Thoracic aorta (tissue), 2 donors: ENCODE measurements around the gene OASL. TPM values are rescaled to one million over a fixed set of nuclear protein-coding genes. Genes with fewer than 3 reads are reported as not detected.
"Not testable (repeated sequence)": the region's sequence is repeated elsewhere in the genome, so short reads cannot be mapped to it uniquely, and the experiment has no call there.

Source experiments
- ATAC-seq: fragments of 150-250 bp; one replicate; pipeline ENCODE4 v1.8.0; 2017; ENCODE audit warnings: low read depth; ENCODE audit not compliant: insufficient number of reproducible peaks, low FRiP score
- DNase-seq: peaks from one replicate; pipeline ENCODE4 v3.0.0-alpha.2; 2020; ENCODE audit warnings: low spot score
- H3K27ac ChIP-seq, 2 donors: fragments of 200-600 bp; sonication (generic); 1 replicate in 1 of 2; 2 replicates in 1 of 2; pipeline ENCODE4 v1.5.1; 2016; ENCODE audit warnings: mild to moderate bottlenecking in 2 of 2, moderate library complexity in 2 of 2
- H3K27me3 ChIP-seq: fragments of 200-600 bp; sonication (generic); replicated peaks from 2 replicates; pipeline ENCODE4 v1.6.0; 2016; ENCODE audit warnings: mild to moderate bottlenecking; ENCODE audit not compliant: insufficient read depth
- H3K36me3 ChIP-seq: fragments of 200-600 bp; sonication (generic); one replicate; pipeline ENCODE4 v1.5.1; 2016
- H3K4me1 ChIP-seq, 2 donors: fragments of 200-600 bp; sonication (generic); 1 replicate in 1 of 2; 2 replicates in 1 of 2; pipeline versions ENCODE4 v1.5.1 to v1.6.0; 2016; ENCODE audit warnings: low read depth in 2 of 2, mild to moderate bottlenecking in 1 of 2; ENCODE audit not compliant: control insufficient read depth in 1 of 2
- H3K4me3 ChIP-seq: fragments of 200-600 bp; sonication (generic); 2 replicates; pipeline ENCODE4 v1.5.1; 2016; ENCODE audit warnings: mild to moderate bottlenecking
- H3K9me3 ChIP-seq: fragments of 200-600 bp; sonication (generic); 2 replicates; pipeline ENCODE4 v1.5.1; 2016
- CTCF ChIP-seq: fragments of 200-600 bp; sonication (generic); IDR thresholded peaks from one replicate; pipeline ENCODE4 v1.5.1; 2019; ENCODE audit warnings: antibody characterized with exemption
- total RNA-seq, 2 donors: library from RNA; depleted of rRNA; stranded (reverse); fragments of >200 nt; gene quantifications; one replicate each; pipeline versions ENCODE4 v1.1.0 to v1.2.3, GENCODE V29; 2016

The OASL gene
- total RNA-seq, 2 donors from 2014 or later, result 1.1 to 3.1 TPM

- H3K4me3 ChIP-seq, result no peak overlapping the region
- TF ChIP-seq CTCF, result no peak
- no peaks in the 10 kb centered on the region for H3K4me1 ChIP-seq
- H3K27ac ChIP-seq, result no peak overlapping the region
- H3K27me3 ChIP-seq, result no peaks in the 10 kb centered on the region
- H3K36me3 ChIP-seq, result no peaks in the 10 kb centered on the region
- DNase-seq (no peak), ATAC-seq (no peak)
- H3K9me3 ChIP-seq, result peaks cover 3% of the 10 kb centered on the region
Observed at GRCh38 chr12:121072147-121072546, 33.1 kb upstream of the OASL start.

- Histone ChIP-seq H3K4me3 (no peak overlapping the region), H3K36me3 (no peaks in the 10 kb centered on the region), H3K4me1 (no peaks in the 10 kb centered on the region), H3K9me3 (peaks cover 3% of the 10 kb centered on the region), H3K27ac (no peak overlapping the region), H3K27me3 (no peaks in the 10 kb centered on the region)
- no peak for DNase-seq
- no peak for ATAC-seq
- TF ChIP-seq CTCF, result no peak
Observed at GRCh38 chr12:121069206-121069605, 30.2 kb upstream of the OASL start.

DNA sequence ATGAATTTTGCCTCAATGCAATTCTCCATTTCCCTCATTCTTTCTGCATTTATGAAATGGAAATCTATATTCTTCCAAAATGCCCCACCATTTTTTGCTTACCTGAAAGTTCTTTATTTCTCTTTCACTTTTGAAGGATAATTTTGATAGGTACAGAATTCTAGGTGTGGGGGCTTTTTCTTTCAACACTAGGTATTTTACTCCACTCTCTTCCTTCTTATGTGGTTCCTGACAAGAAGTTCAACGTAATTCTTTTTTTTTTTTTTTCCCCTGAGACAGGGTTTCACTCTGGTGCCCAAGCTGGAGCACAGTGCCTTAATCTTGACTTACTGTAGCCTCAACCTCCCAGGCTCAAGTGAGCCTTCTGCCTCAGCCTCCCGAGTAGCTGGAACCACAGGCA lies 26.3 kb upstream of the OASL start:
- no peak overlapping the region for H3K4me3 ChIP-seq
- H3K27ac ChIP-seq, result no peak overlapping the region
- H3K36me3 ChIP-seq, result no peaks in the 10 kb centered on the region
- no peaks in the 10 kb centered on the region for H3K9me3 ChIP-seq
- ATAC-seq (no peak), DNase-seq (no peak)
- H3K27me3 ChIP-seq, result no peaks in the 10 kb centered on the region
- TF ChIP-seq CTCF, result no peak
- H3K4me1 ChIP-seq, result peaks cover 0 to 2% of the 10 kb centered on the region in 2 donors

DNA sequence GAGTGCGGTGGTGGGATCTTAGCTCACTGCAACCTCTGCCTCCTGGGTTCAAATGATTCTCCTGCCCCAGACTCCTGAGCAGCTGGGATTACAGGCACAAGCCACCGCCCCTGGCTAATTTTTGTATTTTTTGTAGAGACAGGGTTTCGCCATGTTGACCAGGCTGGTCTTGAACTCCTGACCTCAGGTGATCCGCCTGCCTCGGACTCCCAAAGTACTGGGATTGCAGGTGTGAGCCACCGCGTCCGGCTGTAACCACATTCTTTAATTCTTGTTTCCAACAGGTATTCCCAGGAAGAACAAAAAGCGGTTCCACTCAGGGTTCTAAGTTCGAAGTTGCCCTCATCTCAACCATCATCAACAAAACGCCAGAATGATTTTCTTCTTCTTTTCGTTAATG lies 25.5 kb upstream of the OASL start:
- H3K9me3 ChIP-seq, H3K36me3 ChIP-seq, DNase-seq, H3K4me3 ChIP-seq, H3K27me3 ChIP-seq, H3K27ac ChIP-seq, ATAC-seq, H3K4me1 ChIP-seq: not testable (repeated sequence)

DNA sequence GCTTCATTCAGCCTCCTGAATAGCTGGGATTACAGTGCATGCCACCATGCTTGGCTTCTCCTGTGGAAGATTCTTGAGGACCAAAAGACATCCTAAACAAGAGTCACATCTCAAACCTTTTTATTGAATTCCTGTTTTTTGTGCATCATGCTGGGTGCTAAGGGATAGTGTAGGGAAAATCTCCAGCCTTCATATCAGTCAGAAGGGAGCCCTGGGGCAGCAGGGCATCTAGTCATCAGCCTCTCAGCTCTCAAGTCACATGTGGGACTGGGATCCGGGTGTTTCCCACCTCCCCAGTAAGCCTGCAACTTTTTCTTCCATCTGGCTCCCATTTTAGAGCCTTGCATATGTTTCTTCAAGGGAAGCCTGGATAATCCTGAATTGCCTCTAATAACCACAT lies 25.1 kb upstream of the OASL start:
- ATAC-seq (no peak), DNase-seq (no peak)
- H3K27me3 ChIP-seq, result no peaks in the 10 kb centered on the region
- H3K36me3 ChIP-seq, result no peaks in the 10 kb centered on the region
- no peaks in the 10 kb centered on the region for H3K9me3 ChIP-seq
- H3K4me1 ChIP-seq, result peaks cover 0 to 8% of the 10 kb centered on the region in 2 donors
- no peak overlapping the region for H3K27ac ChIP-seq
- TF ChIP-seq CTCF, result no peak
- H3K4me3 ChIP-seq, result no peak overlapping the region

DNA sequence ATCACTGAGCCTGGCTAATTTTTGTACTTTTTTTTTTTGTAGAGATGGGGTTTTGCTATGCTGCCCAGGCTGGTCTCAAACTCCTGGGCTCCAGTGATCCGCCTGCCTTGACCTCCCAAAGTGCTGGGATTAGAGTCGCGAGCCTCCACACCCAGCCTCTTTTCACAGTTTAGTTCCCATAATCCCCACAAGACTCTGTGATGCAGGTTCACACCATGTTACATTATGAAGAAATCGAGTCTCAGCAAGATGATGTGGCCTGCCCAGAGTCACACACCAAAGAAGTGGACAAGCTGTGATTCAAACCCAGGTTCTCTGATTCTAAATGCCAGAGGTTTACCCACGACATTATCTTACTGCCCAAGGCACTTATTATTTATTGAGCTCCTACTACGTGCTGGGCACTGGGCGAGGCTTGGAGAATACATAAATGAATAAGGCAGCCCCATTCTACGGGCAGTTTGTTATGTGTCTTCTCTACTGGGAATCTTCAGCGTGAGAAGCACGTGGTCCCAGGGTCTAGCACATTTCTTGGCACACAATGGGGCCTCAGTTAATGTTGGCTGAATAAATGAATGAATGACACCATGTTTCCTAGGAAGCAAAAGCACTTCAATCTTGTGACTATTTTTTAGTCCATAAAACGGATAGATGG lies 23.5 kb upstream of the OASL start:
- Histone ChIP-seq H3K4me1 (peaks cover 0 to 8% of the 10 kb centered on the region in 2 donors), H3K27me3 (no peaks in the 10 kb centered on the region), H3K36me3 (no peaks in the 10 kb centered on the region), H3K4me3 (no peak overlapping the region), H3K27ac (no peak overlapping the region), H3K9me3 (no peaks in the 10 kb centered on the region)
- no peak for TF ChIP-seq CTCF
- ATAC-seq (no peak), DNase-seq (no peak)
